ENCODE measurements around the gene MORN3. TPM values are rescaled to one million over a fixed set of nuclear protein-coding genes. Genes with fewer than 3 reads are reported as not detected.

Gene MORN3, protein sequence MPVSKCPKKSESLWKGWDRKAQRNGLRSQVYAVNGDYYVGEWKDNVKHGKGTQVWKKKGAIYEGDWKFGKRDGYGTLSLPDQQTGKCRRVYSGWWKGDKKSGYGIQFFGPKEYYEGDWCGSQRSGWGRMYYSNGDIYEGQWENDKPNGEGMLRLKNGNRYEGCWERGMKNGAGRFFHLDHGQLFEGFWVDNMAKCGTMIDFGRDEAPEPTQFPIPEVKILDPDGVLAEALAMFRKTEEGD
- 0.14 and 0.25 TPM in 2 replicates for total RNA-seq (2011; cell fraction: chromatin; rRNA removed; ENCODE audit: low replicate concordance)
- 0.17 TPM in 1 of 2 replicates, not detected in the other for total RNA-seq (2011; cell fraction: nucleolus; rRNA removed)
- total RNA-seq (2011; cell fraction: nucleoplasm; rRNA removed) = 0.31 TPM in 1 of 2 replicates, not detected in the other
- total RNA-seq (2014; rRNA removed) = 0.09 and 0.12 TPM in 2 replicates
- 0.22 and 0.26 TPM in 2 replicates for total RNA-seq (2014; rRNA removed; fragmentation: Illumina TruSeq; extraction: Trizol)
- 0.11 TPM in 2 replicates for total RNA-seq (2015; rRNA removed; fragmentation: Illumina TruSeq; extraction: Trizol)
- 0.22 TPM in 2 replicates for total RNA-seq (2021)
- 0.20 and 0.28 TPM in 2 replicates for polyA plus RNA-seq (2011; rRNA removed)
- 0.32 and 0.39 TPM in 2 replicates for polyA plus RNA-seq (2011; cell fraction: cytosol; rRNA removed)
- 0.07 and 0.29 TPM in 2 replicates for polyA plus RNA-seq (2011; cell fraction: nucleus; rRNA removed)
- polyA plus RNA-seq (2012) = 0.18 and 0.25 TPM in 2 replicates
- 0.19 and 0.32 TPM in 2 replicates for polyA plus RNA-seq (2014; fragmentation: Illumina TruSeq; extraction: Trizol)
- polyA plus RNA-seq (2014; fragmentation: Nextera tagmentation; extraction: Ambion mirVana) = under 1 TPM; 0.25 to 0.27 TPM
- 0.12 and 0.15 TPM in 2 replicates for polyA plus RNA-seq (2014; rRNA removed)
- 0.11 TPM in 1 of 2 replicates, not detected in the other for polyA minus RNA-seq (2011; rRNA and poly(A)+ RNA removed)
- not detected in 2 replicates for polyA minus RNA-seq (2011; cell fraction: cytosol; rRNA and poly(A)+ RNA removed)
- not detected in 2 replicates for polyA minus RNA-seq (2011; cell fraction: nucleus; rRNA and poly(A)+ RNA removed)
- Bru-seq, nascent RNA = percentile 27 among the genes with signal in this experiment
- percentile 19 among the genes with signal in this experiment for BruChase-seq, experiment 1, labeled RNA remaining after a 2-hour chase
- percentile 17 among the genes with signal in this experiment for BruChase-seq, experiment 2, labeled RNA remaining after a 6-hour chase
- long read RNA-seq, experiment 1, partial matches to known transcripts = 0 of 1 reads
- long read RNA-seq, experiment 1, other reads (novel, unspliced or antisense) = 1 of 1 reads
- long read RNA-seq, experiment 2 = 0 reads
- long read RNA-seq, experiment 3, partial matches to known transcripts = 0 of 1 reads
- long read RNA-seq, experiment 3, other reads (novel, unspliced or antisense) = 1 of 1 reads

DNA sequence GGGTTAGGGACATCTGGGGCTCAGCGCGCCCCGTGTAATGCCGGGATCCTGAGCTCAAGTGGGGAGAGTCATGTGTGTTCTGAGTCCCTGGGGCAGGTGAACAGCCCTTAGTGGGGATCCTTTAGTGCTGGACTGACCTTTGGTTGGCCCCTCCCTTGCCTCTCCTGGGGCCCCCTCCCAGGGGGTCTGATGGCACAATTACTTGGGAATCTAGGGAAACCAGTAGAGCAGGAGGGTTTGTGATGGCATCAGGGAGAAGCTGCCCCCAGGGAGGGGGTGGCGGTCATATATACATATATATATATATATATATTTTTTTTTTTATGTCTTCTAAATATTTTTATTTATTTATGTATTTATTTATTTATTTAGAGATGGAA is at the start of gene MORN3:
MORN3 (minus strand) TSS at position 134 of the 380 bp plus-strand sequence. CDS start 171 bp downstream, outside the sequence.
- Histone ChIP-seq H3K27me3 (ENCODE audit: control insufficient read depth in 2 of 2, insufficient read depth in 2 of 2, low read length in 2 of 2) (no peaks in the 10 kb centered on the region), H3K4me1 (replicated peaks in 1 of 2; ENCODE audit: control insufficient read depth in 2 of 2, insufficient read depth in 2 of 2, low read length in 2 of 2) (peaks cover 2 to 33% of the 10 kb centered on the region in 2 experiments; a peak in 3 of 5 replicates), H3K79me2 (ENCODE audit: control insufficient read depth, insufficient read depth, low read length) (peaks cover 8% of the 10 kb centered on the region), H3K9me1 (ENCODE audit: control insufficient read depth, insufficient read depth, low read length) (no peaks in the 10 kb centered on the region), H3K9ac (ENCODE audit: insufficient read depth in 1 of 2, low read depth in 2 of 2, low read length in 2 of 2) (peak within 1 kb of the TSS in 1 of 2 experiments; percentile 41; a peak in 2 of 4 replicates), H4K20me1 (replicated peaks; ENCODE audit: control insufficient read depth, insufficient read depth, low read length) (no peaks in the 10 kb centered on the region), H3K4me2 (ENCODE audit: insufficient read depth, low read length) (no peak within 1 kb of the TSS), H3K36me3 (ENCODE audit: control insufficient read depth, insufficient read depth, low read length) (peaks cover 12% of the 10 kb centered on the region; the same call in 2 of the 3 replicates), H3K4me3 (no peak within 1 kb of the TSS), H2AFZ (ENCODE audit: low read depth, low read length) (no peak within 1 kb of the TSS), H3K27ac (ENCODE audit: extremely low read depth, low read depth, low read length) (no peak within 1 kb of the TSS), H3K9me3 (replicated peaks; ENCODE audit: control insufficient read depth, insufficient read depth, low read depth, low read length) (no peaks in the 10 kb centered on the region)
- TF ChIP-seq POLR2G (IDR thresholded peaks at IDR 0.05; ENCODE audit: low read depth, low read length) = 0 out of 2 replicates have a peak, but pooled peaks have one; percentile 2
- TF ChIP-seq CBX3 (IDR thresholded peaks at IDR 0.05; ENCODE audit: borderline replicate concordance in 1 of 2, low read length in 2 of 2) = no peak
- no peak for TF ChIP-seq ZBTB7A (IDR thresholded peaks at IDR 0.05; ENCODE audit: borderline replicate concordance, control insufficient read depth, low read depth, low read length)
- TF ChIP-seq, protein P1, sequence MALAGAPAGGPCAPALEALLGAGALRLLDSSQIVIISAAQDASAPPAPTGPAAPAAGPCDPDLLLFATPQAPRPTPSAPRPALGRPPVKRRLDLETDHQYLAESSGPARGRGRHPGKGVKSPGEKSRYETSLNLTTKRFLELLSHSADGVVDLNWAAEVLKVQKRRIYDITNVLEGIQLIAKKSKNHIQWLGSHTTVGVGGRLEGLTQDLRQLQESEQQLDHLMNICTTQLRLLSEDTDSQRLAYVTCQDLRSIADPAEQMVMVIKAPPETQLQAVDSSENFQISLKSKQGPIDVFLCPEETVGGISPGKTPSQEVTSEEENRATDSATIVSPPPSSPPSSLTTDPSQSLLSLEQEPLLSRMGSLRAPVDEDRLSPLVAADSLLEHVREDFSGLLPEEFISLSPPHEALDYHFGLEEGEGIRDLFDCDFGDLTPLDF (CRISPR knock-in tag; IDR thresholded peaks at IDR 0.05) = no peak
- no peak for TF ChIP-seq CEBPG (CRISPR knock-in tag; IDR thresholded peaks at IDR 0.05)
- TF ChIP-seq CEBPG (tag; conservative IDR thresholded peaks at IDR 0.05 in 1 of 2, IDR thresholded peaks at IDR 0.05 in 1 of 2) = no peak
- no peak for DNase-seq (ENCODE audit: extremely low read depth in 1 of 4, low spot score in 3 of 4)
- FAIRE-seq = no peak
- intact Hi-C loops (cut with micrococcal nuclease) = loop anchor here (2.0 kb wide), 1 partner anchor 117 kb away; no protein-coding TSS in a partner anchor
- no TSS peak for BruUV-seq (replicated peaks)
- no peak for ATAC-seq
- ChIA-PET POLR2A (interaction anchor here (1.8 kb wide), 1 partner anchor 117 kb away, joined by 8 read pairs; no protein-coding TSS in a partner anchor), CTCF (ENCODE audit: low intra/inter-chr PET ratio) (interaction anchor here (2.2 kb wide), 1 partner anchor 170 kb away, joined by 14 read pairs; no protein-coding TSS in a partner anchor)
- 97% methylated on average over 4 of the region's 5 CpGs for WGBS (ENCODE audit: insufficient coverage, low coverage, missing lambda C conversion rate)
- in situ Hi-C loops (cut with MboI) = no loop called here
